Measurements from ENCODE around the gene USP17L18.
"Not testable (repeated sequence)": the region's sequence is repeated elsewhere in the genome, so short reads cannot be mapped to it uniquely, and the experiment has no call there.

The USP17L18 gene

DNA sequence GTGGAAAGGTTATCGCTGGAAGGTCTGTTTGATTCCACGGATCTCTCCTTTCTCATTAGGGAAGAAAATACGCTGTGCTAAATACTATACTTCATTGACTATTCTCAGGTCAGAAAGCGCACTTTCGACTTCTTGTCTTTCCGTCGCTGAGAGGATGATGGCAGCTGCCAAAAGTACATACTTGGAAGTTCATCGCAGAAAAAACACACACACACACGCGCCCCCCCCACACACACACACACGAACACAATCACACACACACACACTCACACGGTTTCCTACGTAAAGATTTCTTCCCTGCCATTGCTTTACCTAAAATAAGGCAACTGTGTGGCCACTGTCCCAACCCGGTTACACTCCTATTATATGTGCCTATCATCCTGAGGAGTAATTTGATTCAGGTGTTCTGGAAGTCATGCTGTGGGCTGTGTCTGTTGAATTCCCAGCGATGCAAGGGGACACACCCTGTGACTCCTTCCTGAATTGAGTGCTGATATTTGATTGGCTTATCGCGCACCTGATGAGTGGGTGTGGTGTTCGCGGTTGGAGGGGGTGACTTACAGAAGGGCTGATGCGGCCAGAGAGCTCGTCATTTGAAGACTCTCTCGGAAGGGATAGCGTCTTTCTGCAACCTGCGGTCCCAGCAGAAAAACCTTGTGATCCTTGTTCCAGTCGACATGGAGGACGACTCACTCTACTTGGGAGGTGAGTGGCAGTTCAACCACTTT is at the start of gene USP17L18:
TSS of gene USP17L18 (plus strand) at position 678 of the 728 bp plus-strand sequence. CDS start at position 678, 0 bp downstream.
- DNase-seq; in situ Hi-C loops (cut with HindIII; ENCODE audit: low pct_ligation_motif_present, low pct_unique_long_range_greater_than_20kb, low sequenced_read_pairs): not testable (repeated sequence)

GRCh38 chr4:9210357-9210756 is 38.1 kb upstream of the USP17L18 start, which contains the start of gene USP17L10:
Gene USP17L10 (plus strand): TSS chr4:9210657. CDS start chr4:9210657, 0 bp downstream.
- DNase-seq; in situ Hi-C loops (cut with HindIII; ENCODE audit: low pct_ligation_motif_present, low pct_unique_long_range_greater_than_20kb, low sequenced_read_pairs): not testable (repeated sequence)

GRCh38 chr4:9214701-9215100 is 33.7 kb upstream of the USP17L18 start:
- in situ Hi-C loops (cut with HindIII; ENCODE audit: low pct_ligation_motif_present, low pct_unique_long_range_greater_than_20kb, low sequenced_read_pairs); DNase-seq: not testable (repeated sequence)

- in situ Hi-C loops (cut with HindIII; ENCODE audit: low pct_ligation_motif_present, low pct_unique_long_range_greater_than_20kb, low sequenced_read_pairs); DNase-seq: not testable (repeated sequence)
Measured at GRCh38 chr4:9215105-9215504, 33.3 kb upstream of the USP17L18 start, which contains the start of gene USP17L11. Gene USP17L11 (plus strand): TSS chr4:9215405. CDS start chr4:9215405, 0 bp downstream.

DNA sequence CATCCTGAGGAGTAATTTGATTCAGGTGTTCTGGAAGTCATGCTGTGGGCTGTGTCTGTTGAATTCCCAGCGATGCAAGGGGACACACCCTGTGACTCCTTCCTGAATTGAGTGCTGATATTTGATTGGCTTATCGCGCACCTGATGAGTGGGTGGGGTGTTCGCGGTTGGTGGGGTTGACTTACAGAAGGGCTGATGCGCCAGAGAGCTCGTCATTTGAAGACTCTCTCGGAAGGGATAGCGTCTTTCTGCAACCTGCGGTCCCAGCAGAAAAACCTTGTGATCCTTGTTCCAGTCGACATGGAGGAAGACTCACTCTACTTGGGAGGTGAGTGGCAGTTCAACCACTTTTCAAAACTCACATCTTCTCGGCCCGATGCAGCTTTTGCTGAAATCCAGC is 28.6 kb upstream of the USP17L18 start, which contains the start of gene USP17L12:
TSS of gene USP17L12 (plus strand) at position 301 of the 400 bp plus-strand sequence. CDS start at position 301, 0 bp downstream.
- DNase-seq; in situ Hi-C loops (cut with HindIII; ENCODE audit: low pct_ligation_motif_present, low pct_unique_long_range_greater_than_20kb, low sequenced_read_pairs): not testable (repeated sequence)

GRCh38 chr4:9224596-9224995 is 23.8 kb upstream of the USP17L18 start, which contains the start of gene USP17L13:
Gene USP17L13 (plus strand): TSS chr4:9224896. CDS start chr4:9224896, 0 bp downstream.
- DNase-seq; in situ Hi-C loops (cut with HindIII; ENCODE audit: low pct_ligation_motif_present, low pct_unique_long_range_greater_than_20kb, low sequenced_read_pairs): not testable (repeated sequence)

GRCh38 chr4:9230249-9230648 is 18.2 kb upstream of the USP17L18 start:
- in situ Hi-C loops (cut with HindIII; ENCODE audit: low pct_ligation_motif_present, low pct_unique_long_range_greater_than_20kb, low sequenced_read_pairs); DNase-seq: not testable (repeated sequence)

- in situ Hi-C loops (cut with HindIII; ENCODE audit: low pct_ligation_motif_present, low pct_unique_long_range_greater_than_20kb, low sequenced_read_pairs); DNase-seq: not testable (repeated sequence)
Measured at GRCh38 chr4:9234085-9234484, 14.3 kb upstream of the USP17L18 start, which contains the start of gene USP17L15. Gene USP17L15 (plus strand): TSS chr4:9234385. CDS start chr4:9234385, 0 bp downstream.

DNA sequence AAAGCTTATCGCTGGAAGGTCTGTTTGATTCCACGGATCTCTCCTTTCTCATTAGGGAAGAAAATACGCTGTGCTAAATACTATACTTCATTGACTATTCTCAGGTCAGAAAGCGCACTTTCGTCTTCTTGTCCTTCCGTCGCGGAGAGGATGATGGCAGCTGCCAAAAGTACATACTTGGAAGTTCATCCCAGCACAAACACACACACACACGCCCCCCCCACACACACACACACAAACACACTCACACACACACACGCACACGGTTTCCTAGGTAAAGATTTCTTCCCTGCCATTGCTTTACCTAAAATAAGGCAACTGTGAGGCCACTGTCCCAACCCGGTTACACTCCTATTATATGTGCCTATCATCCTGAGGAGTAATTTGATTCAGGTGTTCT is 10.0 kb upstream of the USP17L18 start:
- DNase-seq; in situ Hi-C loops (cut with HindIII; ENCODE audit: low pct_ligation_motif_present, low pct_unique_long_range_greater_than_20kb, low sequenced_read_pairs): not testable (repeated sequence)

- in situ Hi-C loops (cut with HindIII; ENCODE audit: low pct_ligation_motif_present, low pct_unique_long_range_greater_than_20kb, low sequenced_read_pairs); DNase-seq: not testable (repeated sequence)
Measured at GRCh38 chr4:9243579-9243978, 4.9 kb upstream of the USP17L18 start, which contains the start of gene USP17L17. Gene USP17L17 (plus strand): TSS chr4:9243879. CDS start chr4:9243879, 0 bp downstream.

GRCh38 chr4:9253078-9253477 is 4.6 kb downstream of the USP17L18 start, which contains the start of gene USP17L19:
Gene USP17L19 (plus strand): TSS chr4:9253378. CDS start chr4:9253378, 0 bp downstream.
- DNase-seq; in situ Hi-C loops (cut with HindIII; ENCODE audit: low pct_ligation_motif_present, low pct_unique_long_range_greater_than_20kb, low sequenced_read_pairs): not testable (repeated sequence)

DNA sequence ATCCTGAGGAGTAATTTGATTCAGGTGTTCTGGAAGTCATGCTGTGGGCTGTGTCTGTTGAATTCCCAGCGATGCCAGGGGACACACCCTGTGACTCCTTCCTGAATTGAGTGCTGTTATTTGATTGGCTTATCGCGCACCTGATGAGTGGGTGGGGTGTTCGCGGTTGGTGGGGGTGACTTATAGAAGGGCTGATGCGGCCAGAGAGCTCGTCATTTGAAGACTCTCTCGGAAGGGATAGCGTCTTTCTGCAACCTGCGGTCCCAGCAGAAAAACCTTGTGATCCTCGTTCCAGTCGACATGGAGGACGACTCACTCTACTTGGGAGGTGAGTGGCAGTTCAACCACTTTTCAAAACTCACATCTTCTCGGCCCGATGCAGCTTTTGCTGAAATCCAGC is 9.4 kb downstream of the USP17L18 start, which contains the start of gene USP17L20:
TSS of gene USP17L20 (plus strand) at position 301 of the 400 bp plus-strand sequence. CDS start at position 301, 0 bp downstream.
- DNase-seq, result not testable (repeated sequence)

DNA sequence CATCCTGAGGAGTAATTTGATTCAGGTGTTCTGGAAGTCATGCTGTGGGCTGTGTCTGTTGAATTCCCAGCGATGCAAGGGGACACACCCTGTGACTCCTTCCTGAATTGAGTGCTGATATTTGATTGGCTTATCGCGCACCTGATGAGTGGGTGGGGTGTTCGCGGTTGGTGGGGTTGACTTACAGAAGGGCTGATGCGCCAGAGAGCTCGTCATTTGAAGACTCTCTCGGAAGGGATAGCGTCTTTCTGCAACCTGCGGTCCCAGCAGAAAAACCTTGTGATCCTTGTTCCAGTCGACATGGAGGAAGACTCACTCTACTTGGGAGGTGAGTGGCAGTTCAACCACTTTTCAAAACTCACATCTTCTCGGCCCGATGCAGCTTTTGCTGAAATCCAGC is 14.1 kb downstream of the USP17L18 start, which contains the start of gene USP17L21:
TSS of gene USP17L21 (plus strand) at position 301 of the 400 bp plus-strand sequence. CDS start at position 301, 0 bp downstream.
- DNase-seq; in situ Hi-C loops (cut with HindIII; ENCODE audit: low pct_ligation_motif_present, low pct_unique_long_range_greater_than_20kb, low sequenced_read_pairs): not testable (repeated sequence)

More for the DNA sequence above, 9.4 kb downstream of the USP17L18 start, which contains the start of gene USP17L20:
- in situ Hi-C loops (cut with HindIII; ENCODE audit: low pct_ligation_motif_present, low pct_unique_long_range_greater_than_20kb, low sequenced_read_pairs), result not testable (repeated sequence)

- DNase-seq; in situ Hi-C loops (cut with HindIII; ENCODE audit: low pct_ligation_motif_present, low pct_unique_long_range_greater_than_20kb, low sequenced_read_pairs): not testable (repeated sequence)
Measured at GRCh38 chr4:9267319-9267718, 18.9 kb downstream of the USP17L18 start, which contains the start of gene USP17L22. Gene USP17L22 (plus strand): TSS chr4:9267619. CDS start chr4:9267619, 0 bp downstream.

DNA sequence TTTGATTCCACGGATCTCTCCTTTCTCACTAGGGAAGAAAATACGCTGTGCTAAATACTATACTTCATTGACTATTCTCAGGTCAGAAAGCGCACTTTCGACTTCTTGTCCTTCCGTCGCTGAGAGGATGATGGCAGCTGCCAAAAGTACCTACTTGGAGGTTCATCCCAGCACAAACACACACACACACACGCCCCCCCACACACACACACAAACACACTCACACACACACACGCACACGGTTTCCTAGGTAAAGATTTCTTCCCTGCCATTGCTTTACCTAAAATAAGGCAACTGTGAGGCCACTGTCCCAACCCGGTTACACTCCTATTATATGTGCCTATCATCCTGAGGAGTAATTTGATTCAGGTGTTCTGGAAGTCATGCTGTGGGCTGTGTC is 23.3 kb downstream of the USP17L18 start:
- DNase-seq; in situ Hi-C loops (cut with HindIII; ENCODE audit: low pct_ligation_motif_present, low pct_unique_long_range_greater_than_20kb, low sequenced_read_pairs): not testable (repeated sequence)

Measured in ACHN (cell line).